ENCODE results near the gene SUPT3H. TPM values are rescaled to one million over a fixed set of nuclear protein-coding genes. Genes with fewer than 3 reads are reported as not detected.

SUPT3H gene
- total and polyA plus RNA-seq, 2 donors (not counting 1 experiment from before 2014, with no cell fraction given), result 5.5 to 12.4 TPM

- Histone ChIP-seq H3K36me3 (replicated peaks in 1 of 2; ENCODE audit: control extremely low read depth in 1 of 2, control insufficient read depth in 1 of 2, extremely low read depth in 1 of 2, insufficient read depth in 2 of 2, low read length in 1 of 2) (no peaks in the 10 kb centered on the region), H4K20me1 (ENCODE audit: control insufficient read depth, insufficient read depth, low read length, poor library complexity, severe bottlenecking) (no peaks in the 10 kb centered on the region), H3K79me2 (ENCODE audit: control insufficient read depth, insufficient read depth, low read length) (no peaks in the 10 kb centered on the region), H3K4me3 (ENCODE audit: control extremely low read depth in 1 of 5, extremely low read depth in 1 of 5, insufficient read depth in 1 of 5, low read depth in 2 of 5, low read length in 4 of 5) (no peak overlapping the region), H3K9me3 (ENCODE audit: control extremely low read depth in 1 of 3, control insufficient read depth in 2 of 3, insufficient read depth in 1 of 3, low read length in 2 of 3) (no peaks in the 10 kb centered on the region), H3K4me1 (ENCODE audit: control insufficient read depth in 2 of 2, insufficient read depth in 2 of 2, low read length in 2 of 2) (no peaks in the 10 kb centered on the region), H3K27ac (ENCODE audit: low read length in 2 of 2) (no peak overlapping the region), H3K4me2 (replicated peaks; ENCODE audit: low read depth, low read length, poor library complexity, severe bottlenecking) (no peak overlapping the region), H3K9ac (ENCODE audit: low read length) (no peak overlapping the region), H2AFZ (ENCODE audit: insufficient read depth, low read depth, low read length, poor library complexity, severe bottlenecking) (no peak overlapping the region), H3K27me3 (replicated peaks in 1 of 4; ENCODE audit: control extremely low read depth in 1 of 4, control insufficient read depth in 3 of 4, insufficient read depth in 4 of 4, low read length in 3 of 4) (no peaks in the 10 kb centered on the region)
- CTCF ChIA-PET, result no interaction called here
- WGBS (ENCODE audit: insufficient coverage), result 100% methylated on average over 1 of the region's 1 CpG
- no peaks in the 10 kb centered on the region for H3K27me3 Mint-ChIP-seq
- intact Hi-C loops (cut with micrococcal nuclease), result no loop called here
- peaks cover 2% of the 10 kb centered on the region for H3K4me1 Mint-ChIP-seq
- POLR2A ChIA-PET, result no interaction called here
- H3K27ac Mint-ChIP-seq, result no peak overlapping the region
- H3K4me3 Mint-ChIP-seq, result no peak overlapping the region
- ATAC-seq (ENCODE audit: low read depth) (no peak), DNase-seq (no peak)
- TF ChIP-seq EZH2 (IDR thresholded peaks at IDR 0.05; ENCODE audit: borderline replicate concordance, insufficient read depth, low read depth, low read length, poor library complexity, severe bottlenecking), result no peak
- no peak for TF ChIP-seq CTCF (IDR thresholded peaks at IDR 0.05)
- no peaks in the 10 kb centered on the region for H3K9me3 Mint-ChIP-seq (ENCODE audit: insufficient read depth)
These were observed 7.9 kb downstream of the SUPT3H start for GRCh38 chr6:45369870-45370269.

GRCh38 chr6:45367999-45368398 lies 9.7 kb downstream of the SUPT3H start:
- POLR2A ChIA-PET, result no interaction called here
- TF ChIP-seq EZH2 (IDR thresholded peaks at IDR 0.05; ENCODE audit: borderline replicate concordance, insufficient read depth, low read depth, low read length, poor library complexity, severe bottlenecking), result no peak
- no peak for TF ChIP-seq CTCF (IDR thresholded peaks at IDR 0.05)
- Mint-ChIP-seq H3K9me3 (ENCODE audit: insufficient read depth) (no peaks in the 10 kb centered on the region), H3K4me1 (peaks cover 2% of the 10 kb centered on the region), H3K4me3 (no peak overlapping the region), H3K27ac (no peak overlapping the region), H3K27me3 (no peaks in the 10 kb centered on the region)
- H2AFZ ChIP-seq (ENCODE audit: insufficient read depth, low read depth, low read length, poor library complexity, severe bottlenecking), result no peak overlapping the region
- no peak for ATAC-seq (ENCODE audit: low read depth)
- intact Hi-C loops (cut with micrococcal nuclease), result no loop called here
- no peaks in the 10 kb centered on the region for H3K79me2 ChIP-seq (ENCODE audit: control insufficient read depth, insufficient read depth, low read length)
- no peaks in the 10 kb centered on the region for H4K20me1 ChIP-seq (ENCODE audit: control insufficient read depth, insufficient read depth, low read length, poor library complexity, severe bottlenecking)
- no peak overlapping the region for H3K4me3 ChIP-seq (ENCODE audit: control extremely low read depth in 1 of 5, extremely low read depth in 1 of 5, insufficient read depth in 1 of 5, low read depth in 2 of 5, low read length in 4 of 5)
- no peak overlapping the region for H3K4me2 ChIP-seq (replicated peaks; ENCODE audit: low read depth, low read length, poor library complexity, severe bottlenecking)
- CTCF ChIA-PET, result no interaction called here
- DNase-seq, result no peak
- no peaks in the 10 kb centered on the region for H3K36me3 ChIP-seq (replicated peaks in 1 of 2; ENCODE audit: control extremely low read depth in 1 of 2, control insufficient read depth in 1 of 2, extremely low read depth in 1 of 2, insufficient read depth in 2 of 2, low read length in 1 of 2)
- no peak overlapping the region for H3K9ac ChIP-seq (ENCODE audit: low read length)
- H3K9me3 ChIP-seq (ENCODE audit: control extremely low read depth in 1 of 3, control insufficient read depth in 2 of 3, insufficient read depth in 1 of 3, low read length in 2 of 3), result no peaks in the 10 kb centered on the region
- H3K4me1 ChIP-seq (ENCODE audit: control insufficient read depth in 2 of 2, insufficient read depth in 2 of 2, low read length in 2 of 2), result no peaks in the 10 kb centered on the region
- no peaks in the 10 kb centered on the region for H3K27me3 ChIP-seq (replicated peaks in 1 of 4; ENCODE audit: control extremely low read depth in 1 of 4, control insufficient read depth in 3 of 4, insufficient read depth in 4 of 4, low read length in 3 of 4)
- H3K27ac ChIP-seq (ENCODE audit: low read length in 2 of 2), result no peak overlapping the region

Measured in B cell (primary cell).